ENCODE data around the gene C19orf47.

GRCh38 chr19:40337107-40337506 is 11.1 kb downstream of the C19orf47 start:
- no peak for TF ChIP-seq EZH2 (IDR thresholded peaks at IDR 0.05; ENCODE audit: insufficient read depth, poor library complexity, severe bottlenecking)
- no peak for TF ChIP-seq EZH2phosphoT487 (IDR thresholded peaks at IDR 0.05; ENCODE audit: insufficient read depth, low read depth)
